HL-60 (cell line): ENCODE data around the gene PDXP.

Experiments
- GABPA ChIP-seq: IDR thresholded peaks from 2 replicates; pipeline ENCODE4 v1.6.1; 2012; ENCODE audit warnings: low read depth
- TF ChIP-seq, protein P1 (sequence below): IDR thresholded peaks from one replicate; pipeline ENCODE4 v1.5.1; 2011; ENCODE audit warnings: low read length, control low read depth, inconsistent platforms; ENCODE audit not compliant: insufficient read depth

DNA sequence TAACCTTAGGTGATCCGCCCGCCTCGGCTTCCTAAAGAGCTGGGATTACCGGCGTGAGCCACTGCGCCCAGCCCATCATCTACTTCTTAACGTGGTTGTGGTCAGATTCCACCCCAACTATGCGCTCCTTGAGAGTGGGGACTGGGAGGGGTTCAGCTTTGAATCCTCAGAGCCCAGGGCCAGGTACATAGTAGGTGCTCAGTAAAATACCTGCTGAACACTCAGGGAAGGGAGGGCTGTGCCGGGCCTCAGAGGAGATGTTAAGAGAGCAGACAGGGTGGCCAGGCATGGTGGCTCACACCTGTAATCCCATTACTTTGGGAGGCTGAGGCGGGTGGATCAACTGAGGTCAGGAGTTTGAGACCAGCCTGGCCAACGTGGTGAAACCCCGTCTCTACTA, 15.7 kb downstream of the PDXP start:
- TF ChIP-seq, protein P1, sequence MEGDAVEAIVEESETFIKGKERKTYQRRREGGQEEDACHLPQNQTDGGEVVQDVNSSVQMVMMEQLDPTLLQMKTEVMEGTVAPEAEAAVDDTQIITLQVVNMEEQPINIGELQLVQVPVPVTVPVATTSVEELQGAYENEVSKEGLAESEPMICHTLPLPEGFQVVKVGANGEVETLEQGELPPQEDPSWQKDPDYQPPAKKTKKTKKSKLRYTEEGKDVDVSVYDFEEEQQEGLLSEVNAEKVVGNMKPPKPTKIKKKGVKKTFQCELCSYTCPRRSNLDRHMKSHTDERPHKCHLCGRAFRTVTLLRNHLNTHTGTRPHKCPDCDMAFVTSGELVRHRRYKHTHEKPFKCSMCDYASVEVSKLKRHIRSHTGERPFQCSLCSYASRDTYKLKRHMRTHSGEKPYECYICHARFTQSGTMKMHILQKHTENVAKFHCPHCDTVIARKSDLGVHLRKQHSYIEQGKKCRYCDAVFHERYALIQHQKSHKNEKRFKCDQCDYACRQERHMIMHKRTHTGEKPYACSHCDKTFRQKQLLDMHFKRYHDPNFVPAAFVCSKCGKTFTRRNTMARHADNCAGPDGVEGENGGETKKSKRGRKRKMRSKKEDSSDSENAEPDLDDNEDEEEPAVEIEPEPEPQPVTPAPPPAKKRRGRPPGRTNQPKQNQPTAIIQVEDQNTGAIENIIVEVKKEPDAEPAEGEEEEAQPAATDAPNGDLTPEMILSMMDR, result no peak
- no peak for TF ChIP-seq GABPA
